ENCODE data around the gene IARS1. TPM values are rescaled to one million over a fixed set of nuclear protein-coding genes. Genes with fewer than 3 reads are reported as not detected.

The IARS1 gene
- total and polyA plus RNA-seq, 2 experiments from 2014 or later: 105 to 310 TPM

- Histone ChIP-seq H3K79me2 (replicated peaks; ENCODE audit: insufficient read depth) (peaks cover 36% of the 10 kb centered on the region), H2AFZ (no peak overlapping the region), H3K9me2 (ENCODE audit: insufficient read depth) (no peaks in the 10 kb centered on the region), H3K27ac (ENCODE audit: low read depth) (0 out of 2 replicates have a peak overlapping the region, but pooled peaks have one; percentile 42), H3K27me3 (ENCODE audit: insufficient read depth) (no peaks in the 10 kb centered on the region), H3K36me3 (ENCODE audit: insufficient read depth) (peaks cover 10% of the 10 kb centered on the region), H3K4me3 (no peak overlapping the region; the same call in 1 of the 2 replicates), H3F3A (replicated peaks; ENCODE audit: low read depth) (0 out of 2 replicates have a peak, but pooled peaks cover 4% of the 10 kb centered on the region), H4K20me1 (replicated peaks; ENCODE audit: insufficient read depth) (no peaks in the 10 kb centered on the region), H3K4me2 (peak overlapping the region; percentile 100), H3K4me1 (ENCODE audit: insufficient read depth) (peaks cover 19% of the 10 kb centered on the region)
- Mint-ChIP-seq H3K4me3 (peak overlapping the region; percentile 95), H3K4me1 (peaks cover 22% of the 10 kb centered on the region), H3K27me3 (ENCODE audit: insufficient read depth, low read depth, poor library complexity) (peaks cover 5% of the 10 kb centered on the region), H3K27ac (no peak overlapping the region), H3K36me3 (ENCODE audit: low read depth) (peaks cover 10% of the 10 kb centered on the region; the same call in 2 of the 3 replicates), H3K9me3 (no peaks in the 10 kb centered on the region)
- DNase-seq (ENCODE audit: low spot score) (no peak), ATAC-seq (no peak)
- no peak for TF ChIP-seq POLR2AphosphoS5 (IDR thresholded peaks at IDR 0.05; ENCODE audit: low read depth)
- TF ChIP-seq NANOG (IDR thresholded peaks at IDR 0.05; ENCODE audit: borderline replicate concordance): no peak
- TF ChIP-seq ZNF462 (CRISPR knock-in tag; IDR thresholded peaks at IDR 0.05): no peak
- no peak for TF ChIP-seq ZNF331 (CRISPR knock-in tag; IDR thresholded peaks at IDR 0.05; ENCODE audit: low read depth)
- TF ChIP-seq ETS1 (IDR thresholded peaks at IDR 0.05): no peak
- no peak for TF ChIP-seq CREB1 (CRISPR knock-in tag; IDR thresholded peaks at IDR 0.05; ENCODE audit: low read depth)
- TF ChIP-seq EZH2phosphoT487 (IDR thresholded peaks at IDR 0.05; ENCODE audit: unreplicated experiment): no peak
- no peak for TF ChIP-seq ZNF114 (CRISPR knock-in tag; IDR thresholded peaks at IDR 0.05)
- TF ChIP-seq CTCF (conservative IDR thresholded peaks at IDR 0.05; ENCODE audit: low read depth in 2 of 2): no peak
- no peak for TF ChIP-seq REST (IDR thresholded peaks at IDR 0.05; ENCODE audit: unreplicated experiment)
- no peak for TF ChIP-seq STAT1 (IDR thresholded peaks at IDR 0.05; ENCODE audit: unreplicated experiment)
- TF ChIP-seq JUNB (IDR thresholded peaks at IDR 0.05; ENCODE audit: unreplicated experiment): no peak
- no peak for TF ChIP-seq EZH2 (IDR thresholded peaks at IDR 0.05; ENCODE audit: low read depth, unreplicated experiment)
Measured at GRCh38 chr9:92327283-92327850, 33.9 kb upstream of the IARS1 start.

Measured in GM23338 (cell line).